GM21737 (cell line): ENCODE data around the gene SARM1.

ENCODE experiments used
- ATAC-seq: cut with Tn5 transposase; IDR thresholded peaks from one replicate; pipeline ENCODE4 v1.9.1; 2021; ENCODE audit warnings: mild to moderate bottlenecking, moderate library complexity; ENCODE audit not compliant: unreplicated experiment

The SARM1 gene

DNA sequence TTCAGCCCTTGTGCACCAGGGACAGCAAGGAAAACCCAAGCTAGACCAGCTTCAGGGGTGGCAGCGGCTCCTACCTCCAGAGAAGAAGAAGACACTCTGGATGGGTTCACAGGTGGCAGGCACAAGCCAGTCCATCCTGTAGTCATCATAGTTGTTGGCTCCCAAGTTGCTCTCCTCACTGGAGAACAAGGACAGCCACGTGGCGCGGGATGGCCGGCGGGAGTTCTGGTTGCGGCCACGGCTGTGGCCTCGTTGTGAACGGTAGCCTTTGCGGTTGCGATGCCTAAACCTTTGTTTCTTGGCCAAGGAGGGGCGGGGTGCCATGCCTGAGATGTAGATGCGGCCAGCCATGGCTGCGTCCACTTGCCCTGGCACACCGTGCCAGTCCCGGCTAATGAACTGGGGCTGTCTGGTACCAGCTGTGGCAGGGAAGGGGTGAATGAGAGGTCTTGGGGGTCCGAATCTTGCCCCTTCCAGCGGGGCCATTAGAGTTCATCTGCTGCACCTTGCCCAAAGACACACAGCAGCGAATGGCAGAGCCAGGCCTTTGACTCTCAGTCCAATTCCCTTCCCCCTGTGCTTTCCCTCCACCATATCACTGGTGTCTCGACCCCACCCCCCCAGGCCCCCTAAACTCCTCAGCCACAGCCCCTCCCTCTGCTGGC is 3.7 kb upstream of the SARM1 start:
- ATAC-seq: no peak

- no peak for ATAC-seq
Measured at GRCh38 chr17:28368306-28368831, 3.1 kb upstream of the SARM1 start.

DNA sequence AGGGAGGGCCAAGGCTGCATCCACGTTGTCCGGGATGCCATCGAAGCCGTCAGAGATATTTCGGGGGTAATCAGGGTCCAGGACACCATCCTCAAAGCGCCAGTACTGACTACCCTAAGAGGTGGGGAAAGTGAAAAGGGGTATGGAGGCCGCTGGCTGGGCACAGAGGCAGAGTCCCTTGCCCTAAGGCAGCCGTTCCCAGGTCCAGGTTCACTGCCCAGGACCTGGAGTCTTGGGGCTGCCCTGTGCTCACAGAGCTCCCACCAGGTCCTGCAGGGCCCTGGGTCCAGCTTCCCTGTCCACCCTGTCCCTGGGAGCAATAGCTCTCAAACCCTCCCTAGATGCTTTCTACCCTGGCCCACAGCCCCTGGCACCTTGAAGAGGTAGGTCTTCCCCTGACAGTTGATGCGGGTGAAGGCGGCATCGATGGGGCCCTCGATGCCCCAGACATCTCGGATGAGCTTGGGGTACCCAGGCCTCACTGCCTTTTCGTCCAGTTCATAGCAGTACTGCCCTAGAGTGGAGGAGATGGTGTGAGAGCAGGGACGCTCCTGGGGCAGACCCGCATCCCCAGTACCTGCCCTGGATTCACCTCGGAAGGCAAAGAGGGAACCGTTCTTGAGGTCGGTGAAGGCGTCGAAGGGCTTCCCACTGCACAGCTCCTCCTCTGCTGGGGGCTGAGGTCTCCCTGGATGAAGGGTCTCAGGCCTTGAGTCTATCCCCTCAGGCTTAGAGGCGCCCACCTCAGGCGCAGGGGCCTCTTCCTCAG is 2.4 kb upstream of the SARM1 start:
- ATAC-seq: no peak

DNA sequence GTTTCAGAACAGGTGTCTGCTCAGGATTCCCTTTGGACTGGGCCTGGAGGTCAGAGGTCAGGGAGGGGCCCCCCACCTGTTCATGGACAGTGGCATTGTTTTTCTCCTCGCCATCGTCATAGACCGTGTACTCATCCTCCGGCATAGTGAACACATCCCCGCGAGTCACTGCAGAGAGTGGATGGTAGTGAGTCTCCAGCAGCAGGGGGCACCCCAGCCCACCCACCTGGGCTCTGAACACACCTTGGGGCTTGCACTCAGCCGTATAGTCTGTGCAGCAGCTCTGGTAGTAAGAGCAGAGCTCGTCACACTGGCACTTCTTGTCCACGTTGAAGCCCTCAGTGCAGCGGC is 1.8 kb upstream of the SARM1 start:
- ATAC-seq: no peak

GRCh38 chr17:28370035-28370743 is 1.3 kb upstream of the SARM1 start, which contains the start of gene VTN:
Gene VTN, minus strand, starts transcription at chr17:28370307. Its CDS starts 104 bp downstream, at chr17:28370203.
- ATAC-seq: no peak

GRCh38 chr17:28370744-28371103 is 770 bp upstream of the SARM1 start:
- ATAC-seq: no peak

- ATAC-seq: no peak
Measured at GRCh38 chr17:28372203-28372944, 880 bp downstream of the SARM1 start.

- ATAC-seq: no peak
Measured at GRCh38 chr17:28372945-28373274, 1.4 kb downstream of the SARM1 start.

GRCh38 chr17:28379814-28380801 is 8.6 kb downstream of the SARM1 start:
- no peak for ATAC-seq

DNA sequence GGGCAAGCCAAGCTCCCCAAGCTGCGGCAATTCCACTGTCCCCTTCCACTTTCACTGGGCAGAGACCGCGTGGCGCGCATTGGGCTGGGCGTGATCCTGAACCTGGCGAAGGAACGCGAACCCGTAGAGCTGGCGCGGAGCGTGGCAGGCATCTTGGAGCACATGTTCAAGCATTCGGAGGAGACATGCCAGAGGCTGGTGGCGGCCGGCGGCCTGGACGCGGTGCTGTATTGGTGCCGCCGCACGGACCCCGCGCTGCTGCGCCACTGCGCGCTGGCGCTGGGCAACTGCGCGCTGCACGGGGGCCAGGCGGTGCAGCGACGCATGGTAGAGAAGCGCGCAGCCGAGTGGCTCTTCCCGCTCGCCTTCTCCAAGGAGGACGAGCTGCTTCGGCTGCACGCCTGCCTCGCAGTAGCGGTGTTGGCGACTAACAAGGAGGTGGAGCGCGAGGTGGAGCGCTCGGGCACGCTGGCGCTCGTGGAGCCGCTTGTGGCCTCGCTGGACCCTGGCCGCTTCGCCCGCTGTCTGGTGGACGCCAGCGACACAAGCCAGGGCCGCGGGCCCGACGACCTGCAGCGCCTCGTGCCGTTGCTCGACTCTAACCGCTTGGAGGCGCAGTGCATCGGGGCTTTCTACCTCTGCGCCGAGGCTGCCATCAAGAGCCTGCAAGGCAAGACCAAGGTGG is 9.8 kb downstream of the SARM1 start:
- no peak for ATAC-seq

DNA sequence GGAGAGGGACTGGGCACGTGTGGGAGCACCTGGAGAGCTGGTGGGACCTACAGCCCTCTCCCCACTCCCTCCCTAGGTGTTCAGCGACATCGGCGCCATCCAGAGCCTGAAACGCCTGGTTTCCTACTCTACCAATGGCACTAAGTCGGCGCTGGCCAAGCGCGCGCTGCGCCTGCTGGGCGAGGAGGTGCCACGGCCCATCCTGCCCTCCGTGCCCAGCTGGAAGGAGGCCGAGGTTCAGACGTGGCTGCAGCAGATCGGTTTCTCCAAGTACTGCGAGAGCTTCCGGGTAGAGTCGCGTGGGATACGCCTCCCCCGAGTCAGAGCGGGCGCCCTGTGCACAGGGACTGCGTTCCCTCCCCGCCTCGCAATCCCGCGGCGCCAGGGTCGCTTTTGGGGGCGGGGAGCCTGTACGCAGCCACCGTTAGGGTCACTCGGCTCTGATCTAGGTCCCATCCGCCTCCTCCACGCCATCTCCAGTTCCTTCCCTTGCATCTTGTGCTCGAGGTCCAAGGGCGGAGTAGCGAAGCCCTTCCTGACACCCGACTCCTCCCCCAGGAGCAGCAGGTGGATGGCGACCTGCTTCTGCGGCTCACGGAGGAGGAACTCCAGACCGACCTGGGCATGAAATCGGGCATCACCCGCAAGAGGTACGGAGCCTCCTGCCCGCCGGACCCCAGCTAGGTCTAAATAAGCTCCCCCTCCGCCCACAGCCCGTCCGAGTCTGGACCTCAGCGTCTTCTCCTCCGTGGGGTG is 13.0 kb downstream of the SARM1 start:
- ATAC-seq: peak; percentile 79

DNA sequence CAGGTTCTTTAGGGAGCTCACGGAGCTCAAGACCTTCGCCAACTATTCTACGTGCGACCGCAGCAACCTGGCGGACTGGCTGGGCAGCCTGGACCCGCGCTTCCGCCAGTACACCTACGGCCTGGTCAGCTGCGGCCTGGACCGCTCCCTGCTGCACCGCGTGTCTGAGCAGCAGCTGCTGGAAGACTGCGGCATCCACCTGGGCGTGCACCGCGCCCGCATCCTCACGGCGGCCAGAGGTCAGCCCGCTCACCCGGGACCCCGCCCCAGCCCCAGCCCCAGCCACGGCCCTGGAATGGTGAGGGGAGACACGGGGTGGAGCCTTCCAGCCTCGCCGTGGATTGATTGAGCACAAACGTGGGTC is 13.5 kb downstream of the SARM1 start:
- ATAC-seq: no peak

DNA sequence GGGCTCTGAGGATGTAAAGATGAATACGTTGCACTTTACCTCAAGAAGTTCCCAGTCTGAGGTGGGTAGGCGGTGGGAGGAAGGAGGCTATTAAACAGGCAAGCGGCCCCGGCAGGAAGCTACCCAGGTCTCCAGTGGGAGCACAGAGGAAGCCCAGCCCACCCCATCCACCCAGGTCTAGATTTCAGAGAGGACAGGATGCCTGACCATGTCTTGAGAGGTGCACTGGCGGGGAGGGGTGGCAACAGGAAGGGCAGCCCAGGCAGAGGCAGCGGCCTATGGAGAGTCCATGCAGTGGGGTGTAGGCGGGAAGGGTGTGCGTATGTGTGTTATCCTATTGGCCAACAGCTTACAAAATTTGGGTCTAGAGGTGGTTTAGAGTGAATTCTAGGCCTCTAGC is 13.9 kb downstream of the SARM1 start:
- ATAC-seq: no peak

GRCh38 chr17:28386391-28386790 is 14.9 kb downstream of the SARM1 start:
- ATAC-seq: no peak

DNA sequence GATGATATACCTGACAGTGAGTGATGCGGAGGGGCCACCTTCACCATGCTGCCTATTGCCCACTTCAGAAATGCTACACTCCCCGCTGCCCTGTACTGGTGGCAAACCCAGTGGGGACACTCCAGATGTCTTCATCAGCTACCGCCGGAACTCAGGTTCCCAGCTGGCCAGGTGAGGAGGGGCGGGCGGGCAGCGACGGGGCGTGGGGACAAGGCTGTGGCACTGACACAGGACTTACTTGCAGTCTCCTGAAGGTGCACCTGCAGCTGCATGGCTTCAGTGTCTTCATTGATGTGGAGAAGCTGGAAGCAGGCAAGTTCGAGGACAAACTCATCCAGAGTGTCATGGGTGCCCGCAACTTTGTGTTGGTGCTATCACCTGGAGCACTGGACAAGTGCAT is 16.6 kb downstream of the SARM1 start:
- ATAC-seq: no peak

DNA sequence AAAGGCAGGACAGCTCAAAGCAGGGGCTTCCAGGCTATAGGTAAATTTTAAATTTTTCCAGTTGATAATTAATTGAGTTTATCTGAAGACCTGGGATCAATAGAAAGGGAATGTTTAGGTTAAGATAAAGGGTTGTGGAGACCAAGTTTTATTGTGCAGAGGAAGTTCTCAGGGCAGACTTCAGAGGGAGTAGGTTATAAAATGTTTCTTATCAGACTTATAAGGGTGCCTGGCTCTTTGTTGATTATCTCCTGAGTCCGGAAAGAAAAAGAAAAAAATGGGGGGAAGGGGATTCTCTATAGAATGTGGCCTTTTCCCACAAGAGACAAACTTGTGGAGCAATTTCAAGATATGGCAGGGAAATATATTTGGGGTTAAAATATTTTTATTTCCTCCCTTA is 18.6 kb downstream of the SARM1 start:
- no peak for ATAC-seq

- ATAC-seq: no peak
Measured at GRCh38 chr17:28390563-28390962, 19.1 kb downstream of the SARM1 start.

DNA sequence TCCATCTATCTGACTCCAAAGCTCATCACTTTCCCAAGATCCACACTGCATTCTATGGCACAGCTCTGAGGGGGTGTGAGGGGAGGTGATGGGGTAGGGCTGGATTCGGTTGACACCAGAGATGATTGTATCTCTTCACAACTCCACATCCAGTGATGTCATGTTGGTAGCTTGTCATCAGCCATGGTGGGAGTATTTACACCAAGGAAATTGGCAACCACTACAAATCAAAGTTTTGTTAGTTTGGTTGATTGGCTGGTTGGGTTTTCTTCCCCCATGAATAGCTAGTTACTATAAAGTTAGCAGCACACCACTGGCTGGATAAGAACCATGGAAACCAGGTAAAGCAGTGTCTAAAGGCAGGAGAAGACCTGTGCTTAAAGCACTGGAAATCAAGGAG is 19.5 kb downstream of the SARM1 start:
- no peak for ATAC-seq

GRCh38 chr17:28391401-28391800 is 19.9 kb downstream of the SARM1 start:
- no peak for ATAC-seq
